ENCODE results near the gene ETS1.

Gene ETS1

GRCh38 chr11:128551611-128552335 is 35.6 kb downstream of the ETS1 start:
- no peak overlapping the region for H2AFZ ChIP-seq (ENCODE audit: low read length, unreplicated experiment)
- no peak overlapping the region for H3K27ac ChIP-seq (ENCODE audit: low read depth, low read length)
- no peaks in the 10 kb centered on the region for H3K36me3 ChIP-seq (ENCODE audit: insufficient read depth, low read length)
- no peaks in the 10 kb centered on the region for H3K27me3 ChIP-seq (ENCODE audit: insufficient read depth, low read length)
- no peak overlapping the region for H3K4me3 ChIP-seq (ENCODE audit: low read depth, low read length)
- H3K79me2 ChIP-seq (ENCODE audit: control insufficient read depth, insufficient read depth, low read length, unreplicated experiment), result no peaks in the 10 kb centered on the region
- peaks cover 11% of the 10 kb centered on the region for H3K4me1 ChIP-seq (ENCODE audit: control insufficient read depth, insufficient read depth, low read length, unreplicated experiment)

- Histone ChIP-seq H3K79me2 (ENCODE audit: control insufficient read depth, insufficient read depth, low read length, unreplicated experiment) (no peaks in the 10 kb centered on the region), H3K36me3 (ENCODE audit: insufficient read depth, low read length) (no peaks in the 10 kb centered on the region), H3K4me1 (ENCODE audit: control insufficient read depth, insufficient read depth, low read length, unreplicated experiment) (peaks cover 11% of the 10 kb centered on the region), H3K4me3 (ENCODE audit: low read depth, low read length) (no peak overlapping the region), H3K27me3 (ENCODE audit: insufficient read depth, low read length) (no peaks in the 10 kb centered on the region), H3K27ac (ENCODE audit: low read depth, low read length) (no peak overlapping the region), H2AFZ (ENCODE audit: low read length, unreplicated experiment) (no peak overlapping the region)
These were observed 36.3 kb downstream of the ETS1 start for GRCh38 chr11:128551058-128551457.

GRCh38 chr11:128550261-128550821 is 37.0 kb downstream of the ETS1 start:
- Histone ChIP-seq H3K27me3 (ENCODE audit: insufficient read depth, low read length) (no peaks in the 10 kb centered on the region), H3K27ac (ENCODE audit: low read depth, low read length) (no peak overlapping the region), H3K4me1 (ENCODE audit: control insufficient read depth, insufficient read depth, low read length, unreplicated experiment) (peaks cover 11% of the 10 kb centered on the region), H2AFZ (ENCODE audit: low read length, unreplicated experiment) (no peak overlapping the region), H3K4me3 (ENCODE audit: low read depth, low read length) (no peak overlapping the region), H3K36me3 (ENCODE audit: insufficient read depth, low read length) (no peaks in the 10 kb centered on the region), H3K79me2 (ENCODE audit: control insufficient read depth, insufficient read depth, low read length, unreplicated experiment) (no peaks in the 10 kb centered on the region)

- Histone ChIP-seq H3K27me3 (ENCODE audit: insufficient read depth, low read length) (no peaks in the 10 kb centered on the region), H3K4me1 (ENCODE audit: control insufficient read depth, insufficient read depth, low read length, unreplicated experiment) (peaks cover 11% of the 10 kb centered on the region), H3K36me3 (ENCODE audit: insufficient read depth, low read length) (no peaks in the 10 kb centered on the region), H2AFZ (ENCODE audit: low read length, unreplicated experiment) (peak overlapping the region; percentile 81), H3K27ac (ENCODE audit: low read depth, low read length) (peak overlapping the region; percentile 30; the same call in 1 of the 2 replicates), H3K4me3 (ENCODE audit: low read depth, low read length) (peak overlapping the region; percentile 74), H3K79me2 (ENCODE audit: control insufficient read depth, insufficient read depth, low read length, unreplicated experiment) (no peaks in the 10 kb centered on the region)
These were observed 38.0 kb downstream of the ETS1 start for GRCh38 chr11:128549256-128549944.

- Histone ChIP-seq H3K27me3 (ENCODE audit: insufficient read depth, low read length) (no peaks in the 10 kb centered on the region), H3K27ac (ENCODE audit: low read depth, low read length) (peak overlapping the region; percentile 30; the same call in 1 of the 2 replicates), H3K79me2 (ENCODE audit: control insufficient read depth, insufficient read depth, low read length, unreplicated experiment) (no peaks in the 10 kb centered on the region), H3K4me3 (ENCODE audit: low read depth, low read length) (peak overlapping the region; percentile 74), H3K36me3 (ENCODE audit: insufficient read depth, low read length) (no peaks in the 10 kb centered on the region), H3K4me1 (ENCODE audit: control insufficient read depth, insufficient read depth, low read length, unreplicated experiment) (peaks cover 11% of the 10 kb centered on the region), H2AFZ (ENCODE audit: low read length, unreplicated experiment) (peak overlapping the region; percentile 81)
These were observed 38.6 kb downstream of the ETS1 start for GRCh38 chr11:128548649-128549255.

GRCh38 chr11:128547946-128548648 is 39.3 kb downstream of the ETS1 start:
- Histone ChIP-seq H3K4me3 (ENCODE audit: low read depth, low read length) (peak overlapping the region; percentile 74), H3K36me3 (ENCODE audit: insufficient read depth, low read length) (no peaks in the 10 kb centered on the region), H3K4me1 (ENCODE audit: control insufficient read depth, insufficient read depth, low read length, unreplicated experiment) (peaks cover 7% of the 10 kb centered on the region), H2AFZ (ENCODE audit: low read length, unreplicated experiment) (peak overlapping the region; percentile 81), H3K27ac (ENCODE audit: low read depth, low read length) (peak overlapping the region; percentile 30; the same call in 1 of the 2 replicates), H3K27me3 (ENCODE audit: insufficient read depth, low read length) (no peaks in the 10 kb centered on the region), H3K79me2 (ENCODE audit: control insufficient read depth, insufficient read depth, low read length, unreplicated experiment) (no peaks in the 10 kb centered on the region)

- no peak overlapping the region for H2AFZ ChIP-seq (ENCODE audit: low read length, unreplicated experiment)
- H3K27ac ChIP-seq (ENCODE audit: low read depth, low read length), result no peak overlapping the region
- H3K27me3 ChIP-seq (ENCODE audit: insufficient read depth, low read length), result no peaks in the 10 kb centered on the region
- H3K4me1 ChIP-seq (ENCODE audit: control insufficient read depth, insufficient read depth, low read length, unreplicated experiment), result peaks cover 7% of the 10 kb centered on the region
- no peak overlapping the region for H3K4me3 ChIP-seq (ENCODE audit: low read depth, low read length)
- H3K36me3 ChIP-seq (ENCODE audit: insufficient read depth, low read length), result no peaks in the 10 kb centered on the region
- H3K79me2 ChIP-seq (ENCODE audit: control insufficient read depth, insufficient read depth, low read length, unreplicated experiment), result no peaks in the 10 kb centered on the region
These were observed 40.4 kb downstream of the ETS1 start for GRCh38 chr11:128546916-128547315.

GRCh38 chr11:128544471-128545051 is 42.8 kb downstream of the ETS1 start:
- H3K4me3 ChIP-seq (ENCODE audit: low read depth, low read length), result no peak overlapping the region
- H3K79me2 ChIP-seq (ENCODE audit: control insufficient read depth, insufficient read depth, low read length, unreplicated experiment), result no peaks in the 10 kb centered on the region
- no peaks in the 10 kb centered on the region for H3K36me3 ChIP-seq (ENCODE audit: insufficient read depth, low read length)
- H3K27me3 ChIP-seq (ENCODE audit: insufficient read depth, low read length), result no peaks in the 10 kb centered on the region
- no peak overlapping the region for H3K27ac ChIP-seq (ENCODE audit: low read depth, low read length)
- H2AFZ ChIP-seq (ENCODE audit: low read length, unreplicated experiment), result peak overlapping the region; percentile 44
- peaks cover 5% of the 10 kb centered on the region for H3K4me1 ChIP-seq (ENCODE audit: control insufficient read depth, insufficient read depth, low read length, unreplicated experiment)

- H3K79me2 ChIP-seq (ENCODE audit: control insufficient read depth, insufficient read depth, low read length, unreplicated experiment), result no peaks in the 10 kb centered on the region
- no peak overlapping the region for H3K4me3 ChIP-seq (ENCODE audit: low read depth, low read length)
- no peak overlapping the region for H3K27ac ChIP-seq (ENCODE audit: low read depth, low read length)
- no peaks in the 10 kb centered on the region for H3K27me3 ChIP-seq (ENCODE audit: insufficient read depth, low read length)
- no peaks in the 10 kb centered on the region for H3K4me1 ChIP-seq (ENCODE audit: control insufficient read depth, insufficient read depth, low read length, unreplicated experiment)
- no peaks in the 10 kb centered on the region for H3K36me3 ChIP-seq (ENCODE audit: insufficient read depth, low read length)
- no peak overlapping the region for H2AFZ ChIP-seq (ENCODE audit: low read length, unreplicated experiment)
These were observed 46.9 kb downstream of the ETS1 start for GRCh38 chr11:128540469-128540868.

GRCh38 chr11:128536506-128536905 is 50.9 kb downstream of the ETS1 start:
- Histone ChIP-seq H3K4me3 (ENCODE audit: low read depth, low read length) (no peak overlapping the region), H2AFZ (ENCODE audit: low read length, unreplicated experiment) (no peak overlapping the region), H3K36me3 (ENCODE audit: insufficient read depth, low read length) (no peaks in the 10 kb centered on the region), H3K27ac (ENCODE audit: low read depth, low read length) (no peak overlapping the region), H3K4me1 (ENCODE audit: control insufficient read depth, insufficient read depth, low read length, unreplicated experiment) (no peaks in the 10 kb centered on the region), H3K79me2 (ENCODE audit: control insufficient read depth, insufficient read depth, low read length, unreplicated experiment) (no peaks in the 10 kb centered on the region), H3K27me3 (ENCODE audit: insufficient read depth, low read length) (no peaks in the 10 kb centered on the region)

Data from ACC112 (cell line).